ENCODE measurements around the gene SUN1. TPM values are rescaled to one million over a fixed set of nuclear protein-coding genes. Genes with fewer than 3 reads are reported as not detected.
A peak's percentile ranks its signal among the peaks of the same experiment; 100 is the strongest.

The SUN1 gene
- total RNA-seq, 2 experiments from 2014 or later = 83.4 to 105 TPM

DNA sequence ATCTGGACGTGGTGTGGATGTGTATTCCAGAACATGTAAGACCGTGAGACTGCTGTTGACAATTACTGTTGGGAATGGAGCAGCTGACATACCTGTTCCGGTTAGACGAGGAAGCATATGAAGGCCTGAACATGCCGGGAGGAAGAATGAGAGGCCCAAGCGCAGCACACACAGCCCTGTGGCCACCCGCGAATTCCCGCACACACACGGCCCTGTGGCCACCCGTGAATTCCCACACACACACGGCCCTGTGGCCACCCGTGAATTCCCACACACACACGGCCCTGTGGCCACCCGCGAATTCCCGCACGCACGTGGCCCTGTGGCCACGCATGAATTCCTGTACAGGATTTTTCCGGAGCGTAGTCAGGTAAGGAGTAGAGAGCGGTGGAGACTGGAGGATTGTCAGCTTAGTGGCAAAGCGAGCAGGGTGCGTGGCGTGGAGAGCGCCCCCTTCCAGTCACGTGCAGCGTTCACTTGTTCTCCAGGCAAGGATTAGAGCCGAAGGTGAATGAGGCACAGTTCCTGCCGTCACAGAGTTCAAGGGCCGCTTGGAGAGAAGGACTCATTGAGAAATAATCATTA is 9.5 kb upstream of the SUN1 start:
- intact Hi-C loops (cut with micrococcal nuclease; ENCODE audit: unreplicated experiment) = no loop called here
- no peaks in the 10 kb centered on the region for H3K9me3 ChIP-seq (ENCODE audit: low read length)
- TF ChIP-seq CTCF (conservative IDR thresholded peaks at IDR 0.05; ENCODE audit: low read length) (peak; percentile 51), EZH2phosphoT487 (IDR thresholded peaks at IDR 0.05; ENCODE audit: borderline replicate concordance, low read depth, low read length) (no peak)
- H2AFZ ChIP-seq (ENCODE audit: low read length) = no peak overlapping the region
- no peaks in the 10 kb centered on the region for H3K9me2 ChIP-seq (ENCODE audit: insufficient read depth, low read length)
- peaks cover 14% of the 10 kb centered on the region for H4K20me1 ChIP-seq (ENCODE audit: insufficient read depth, low read length)
- no peak overlapping the region for H3K27ac ChIP-seq (ENCODE audit: low read depth, low read length, poor library complexity, severe bottlenecking)
- peaks cover 22% of the 10 kb centered on the region for H3K36me3 ChIP-seq (ENCODE audit: insufficient read depth, low read length)
- DNase-seq (ENCODE audit: low spot score) = no peak
- BruUV-seq (replicated peaks) = no TSS peak
- no peak overlapping the region for H3K4me2 ChIP-seq (ENCODE audit: low read length)
- H3K79me2 ChIP-seq (ENCODE audit: insufficient read depth, low read depth, low read length) = peaks cover 85% of the 10 kb centered on the region
- H3K4me3 ChIP-seq (ENCODE audit: low read depth, low read length, poor library complexity, severe bottlenecking) = no peak overlapping the region
- CTCF ChIA-PET (ENCODE audit: unreplicated experiment) = no interaction called here
- peaks cover 17% of the 10 kb centered on the region for H3K4me1 ChIP-seq (ENCODE audit: insufficient read depth, low read length, poor library complexity, severe bottlenecking)
- POLR2A ChIA-PET = no interaction called here

- Histone ChIP-seq H3K27ac (ENCODE audit: low read depth, low read length, poor library complexity, severe bottlenecking) (no peak overlapping the region), H3K9me3 (ENCODE audit: low read length) (no peaks in the 10 kb centered on the region), H2AFZ (ENCODE audit: low read length) (no peak overlapping the region), H3K79me2 (ENCODE audit: insufficient read depth, low read depth, low read length) (peaks cover 83% of the 10 kb centered on the region), H3K4me2 (ENCODE audit: low read length) (no peak overlapping the region), H3K36me3 (ENCODE audit: insufficient read depth, low read length) (peaks cover 19% of the 10 kb centered on the region), H3K4me3 (ENCODE audit: low read depth, low read length, poor library complexity, severe bottlenecking) (no peak overlapping the region), H3K4me1 (ENCODE audit: insufficient read depth, low read length, poor library complexity, severe bottlenecking) (peaks cover 10% of the 10 kb centered on the region), H3K9me2 (ENCODE audit: insufficient read depth, low read length) (no peaks in the 10 kb centered on the region), H4K20me1 (ENCODE audit: insufficient read depth, low read length) (peaks cover 10% of the 10 kb centered on the region; the same call in 1 of the 2 replicates)
- ChIA-PET CTCF (ENCODE audit: unreplicated experiment) (no interaction called here), POLR2A (no interaction called here)
- no peak for TF ChIP-seq CTCF (conservative IDR thresholded peaks at IDR 0.05; ENCODE audit: low read length)
- TF ChIP-seq EZH2phosphoT487 (IDR thresholded peaks at IDR 0.05; ENCODE audit: borderline replicate concordance, low read depth, low read length) = no peak
- intact Hi-C loops (cut with micrococcal nuclease; ENCODE audit: unreplicated experiment) = no loop called here
- DNase-seq (ENCODE audit: low spot score) = no peak
- no TSS peak for BruUV-seq (replicated peaks)
Observed at GRCh38 chr7:823649-824048, 8.6 kb upstream of the SUN1 start.

DNA sequence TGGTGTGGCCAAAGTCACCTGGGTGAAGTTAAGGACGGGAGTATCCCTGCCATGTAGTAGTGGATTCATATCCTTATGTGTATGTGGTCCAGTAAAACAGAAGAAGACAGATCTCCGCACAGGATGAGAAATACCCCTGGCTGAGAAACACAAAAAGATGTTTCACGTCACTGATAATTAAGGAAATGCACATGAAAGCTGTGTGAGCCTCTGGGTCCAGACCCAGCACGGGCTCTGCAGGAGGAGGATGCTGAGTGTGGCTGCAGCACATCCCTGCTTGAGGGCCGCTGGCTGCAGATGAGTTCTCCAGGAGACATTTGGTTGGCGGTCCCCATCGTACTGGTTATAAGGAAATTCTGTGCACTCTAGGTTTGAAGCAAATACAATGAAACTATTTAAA is 8.2 kb upstream of the SUN1 start:
- Histone ChIP-seq H2AFZ (ENCODE audit: low read length) (no peak overlapping the region), H3K36me3 (ENCODE audit: insufficient read depth, low read length) (peaks cover 14% of the 10 kb centered on the region; the same call in 1 of the 2 replicates), H3K4me3 (ENCODE audit: low read depth, low read length, poor library complexity, severe bottlenecking) (no peak overlapping the region), H3K9me2 (ENCODE audit: insufficient read depth, low read length) (no peaks in the 10 kb centered on the region), H3K4me2 (ENCODE audit: low read length) (no peak overlapping the region), H3K79me2 (ENCODE audit: insufficient read depth, low read depth, low read length) (peaks cover 83% of the 10 kb centered on the region), H3K9me3 (ENCODE audit: low read length) (no peaks in the 10 kb centered on the region), H3K4me1 (ENCODE audit: insufficient read depth, low read length, poor library complexity, severe bottlenecking) (peaks cover 9% of the 10 kb centered on the region), H4K20me1 (ENCODE audit: insufficient read depth, low read length) (peaks cover 10% of the 10 kb centered on the region; the same call in 1 of the 2 replicates), H3K27ac (ENCODE audit: low read depth, low read length, poor library complexity, severe bottlenecking) (no peak overlapping the region)
- TF ChIP-seq EZH2phosphoT487 (IDR thresholded peaks at IDR 0.05; ENCODE audit: borderline replicate concordance, low read depth, low read length) (no peak), CTCF (conservative IDR thresholded peaks at IDR 0.05; ENCODE audit: low read length) (no peak)
- intact Hi-C loops (cut with micrococcal nuclease; ENCODE audit: unreplicated experiment) = no loop called here
- no TSS peak for BruUV-seq (replicated peaks)
- DNase-seq (ENCODE audit: low spot score) = no peak
- ChIA-PET CTCF (ENCODE audit: unreplicated experiment) (no interaction called here), POLR2A (no interaction called here)
